HG03521 (cell line): ENCODE measurements around the gene ADGRD1.

Experiments used
- ATAC-seq: cut with Tn5 transposase; IDR thresholded peaks from one replicate; pipeline ENCODE4 v1.9.1; 2021; ENCODE audit warnings: mild to moderate bottlenecking, moderate library complexity; ENCODE audit not compliant: unreplicated experiment

The ADGRD1 gene

DNA sequence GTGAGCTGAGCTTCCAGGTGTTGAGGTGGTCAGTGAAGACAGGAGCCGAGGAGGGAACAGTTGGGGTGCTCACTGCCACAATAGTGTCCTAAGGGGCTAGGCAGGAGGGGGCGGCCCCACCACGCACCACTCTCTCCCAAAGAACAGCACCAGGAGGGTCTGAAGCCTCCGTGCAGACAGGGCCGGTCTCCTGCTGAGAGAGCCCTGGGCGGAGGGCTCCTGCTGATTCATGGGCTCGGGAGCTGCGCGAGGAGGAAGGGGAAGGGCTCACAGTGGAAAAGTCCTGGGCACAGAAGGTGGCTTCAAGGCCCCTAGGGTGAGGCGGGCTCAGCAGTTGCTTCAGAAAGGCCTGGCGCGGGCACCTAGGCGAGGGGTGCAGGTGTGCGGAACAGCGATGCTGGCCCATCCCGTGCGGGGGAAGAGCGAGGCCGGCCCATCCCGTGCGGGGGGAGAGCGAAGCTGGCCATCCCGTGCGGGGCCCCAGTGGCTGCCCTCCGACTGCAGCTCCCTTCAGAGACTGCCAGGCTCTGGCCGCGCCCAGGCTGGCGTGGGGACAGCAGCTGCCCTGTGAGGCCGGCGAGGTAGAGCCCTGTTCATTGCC is 176.7 kb downstream of the ADGRD1 start:
- ATAC-seq = no peak

DNA sequence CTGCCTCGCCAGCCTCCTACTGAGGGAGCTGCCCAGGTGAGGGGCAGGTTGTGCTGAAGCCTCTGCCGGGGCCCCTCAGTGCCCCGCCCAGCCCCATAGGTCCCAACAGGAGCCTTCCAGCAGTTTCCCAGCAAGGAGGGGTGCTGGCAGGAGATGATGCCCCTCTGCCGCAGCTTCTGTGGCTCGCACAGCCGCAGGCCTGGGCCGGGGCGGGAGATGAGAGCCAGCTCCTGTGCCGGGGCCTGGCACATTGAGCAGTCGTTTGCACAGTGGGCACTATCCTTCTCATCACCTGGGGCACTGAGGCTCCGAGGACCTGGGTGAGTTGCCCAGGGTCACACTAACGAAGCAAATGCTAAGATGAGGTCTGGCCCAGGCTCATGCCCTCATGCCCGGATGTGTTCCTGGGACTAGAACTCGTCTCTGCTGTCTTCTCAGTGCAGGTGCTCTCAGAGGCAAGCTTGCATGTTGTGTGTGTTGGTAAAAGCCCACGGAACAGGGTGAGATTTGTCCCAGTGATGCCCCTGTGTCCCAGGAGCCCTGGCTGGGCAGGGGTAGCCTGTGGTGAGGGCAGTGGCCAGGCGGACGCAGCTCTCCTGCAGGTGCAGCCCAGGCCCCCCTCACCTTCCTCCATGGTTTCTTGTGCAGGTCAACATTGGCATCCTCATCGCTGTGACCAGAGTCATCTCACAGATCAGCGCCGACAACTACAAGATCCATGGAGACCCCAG is 177.5 kb downstream of the ADGRD1 start:
- no peak for ATAC-seq

DNA sequence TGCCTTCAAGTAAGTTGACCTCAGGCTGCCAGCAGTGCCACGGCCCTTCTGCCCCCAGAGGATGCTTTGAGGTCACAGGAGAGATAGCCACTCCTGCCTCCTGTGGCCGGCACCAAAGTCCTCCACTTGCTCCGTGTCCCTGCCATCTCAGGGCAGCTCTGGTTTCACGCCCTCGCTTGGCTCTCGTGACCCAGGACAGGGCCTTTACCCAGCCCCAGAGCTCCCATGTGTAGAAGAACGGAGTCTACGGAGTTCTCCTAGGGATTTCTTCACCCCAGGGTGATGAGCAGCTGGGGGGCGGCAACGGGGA is 178.1 kb downstream of the ADGRD1 start:
- ATAC-seq = no peak

DNA sequence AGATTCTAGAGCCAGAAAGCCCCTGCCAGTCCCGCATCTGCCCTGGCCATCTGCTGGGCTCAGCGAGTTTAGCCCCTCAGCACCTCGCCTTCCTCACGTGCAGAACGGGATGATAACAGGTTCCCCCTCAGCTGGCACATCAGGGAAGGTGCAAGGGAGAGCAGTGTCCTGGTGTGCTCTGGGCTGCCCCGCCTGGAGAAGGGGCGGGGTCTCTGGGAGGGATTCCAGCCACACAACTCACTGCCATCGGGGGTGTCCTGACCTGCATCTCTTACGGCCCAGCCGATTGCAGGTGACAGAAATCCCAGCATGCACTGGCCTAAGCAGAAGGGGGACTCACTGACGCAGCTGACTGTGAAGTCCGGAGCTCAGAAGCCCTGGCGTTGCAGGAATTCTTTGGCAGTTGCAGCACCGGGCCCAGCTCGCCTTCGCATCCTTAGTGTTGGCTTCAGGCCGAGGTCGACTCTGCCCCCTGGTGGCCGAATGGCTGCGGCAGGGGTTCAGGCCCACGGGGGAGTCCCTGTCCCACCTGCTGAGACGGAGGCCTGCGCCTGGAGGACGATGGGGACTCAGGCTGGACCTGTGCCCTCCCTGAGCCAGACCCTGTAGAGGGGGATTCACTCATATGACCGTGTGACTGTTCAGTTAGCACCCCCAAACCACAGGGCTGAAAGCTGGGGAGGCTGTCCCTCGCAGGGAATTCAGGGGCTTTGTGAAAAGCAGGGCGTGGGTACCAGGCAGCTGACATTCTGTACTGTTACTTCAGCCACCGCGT is 178.6 kb downstream of the ADGRD1 start:
- peak; percentile 46 for ATAC-seq

DNA sequence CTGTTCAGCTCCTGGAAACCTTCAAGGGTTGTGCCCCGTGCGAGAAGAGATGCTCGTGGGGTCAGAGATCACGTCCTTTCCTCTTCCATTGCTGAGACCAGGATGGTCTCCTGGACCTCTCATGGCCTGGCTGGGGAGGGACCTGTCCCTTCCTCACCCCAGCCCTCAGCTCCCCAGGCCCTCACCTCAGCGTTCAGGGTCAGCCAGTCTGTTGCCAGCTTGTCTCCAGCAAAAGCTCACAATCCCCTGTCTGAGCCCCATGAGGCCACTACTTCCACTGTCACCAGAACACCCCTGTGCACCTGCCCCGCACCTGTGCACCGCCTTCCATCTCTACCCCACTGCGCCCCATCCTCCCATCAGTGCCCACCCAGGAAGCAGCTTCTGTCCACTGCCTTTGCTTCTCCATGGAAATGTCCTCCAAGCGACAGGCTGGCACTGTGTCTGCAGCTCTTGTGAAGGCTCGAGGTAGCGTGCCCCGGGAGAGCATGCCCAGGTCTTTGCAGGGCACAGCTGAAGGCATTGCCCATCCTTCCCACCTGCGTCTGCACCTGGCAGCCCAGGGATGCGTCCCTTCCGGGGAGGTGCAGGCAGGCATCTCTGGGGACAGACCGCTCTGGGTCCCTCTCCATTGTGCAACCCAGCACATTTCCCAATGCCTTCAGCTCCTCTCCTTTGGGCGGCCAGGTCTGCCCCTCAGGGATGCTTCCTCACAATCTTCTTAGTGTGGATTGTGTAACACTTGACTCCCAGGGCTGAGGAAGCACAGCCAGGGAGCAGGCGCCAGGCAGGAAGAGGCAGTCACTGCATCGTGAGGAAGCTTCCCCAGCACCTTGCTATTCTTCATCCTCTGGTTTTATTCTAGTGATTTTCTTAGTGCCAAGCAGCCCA is 179.6 kb downstream of the ADGRD1 start:
- no peak for ATAC-seq

DNA sequence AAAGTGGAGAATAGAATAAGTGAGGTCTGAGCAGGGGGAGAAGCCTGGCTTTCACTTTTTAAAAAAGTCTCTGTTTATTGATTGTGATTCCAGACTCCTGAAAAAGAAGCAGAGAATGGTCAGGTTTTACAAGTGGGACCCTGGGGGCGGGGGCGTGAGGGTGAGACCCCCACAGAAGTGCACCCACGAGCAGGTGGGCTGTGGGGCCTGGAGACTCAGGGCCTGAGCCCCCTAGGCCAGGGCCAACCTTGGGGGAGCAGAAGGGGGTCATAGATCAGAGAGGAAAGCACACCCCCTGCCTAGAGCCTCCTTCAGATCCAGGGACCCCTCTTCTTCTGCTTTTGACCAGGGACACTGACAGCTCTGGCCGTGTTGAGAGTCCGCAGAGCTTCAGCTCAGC is 180.3 kb downstream of the ADGRD1 start:
- ATAC-seq = no peak

DNA sequence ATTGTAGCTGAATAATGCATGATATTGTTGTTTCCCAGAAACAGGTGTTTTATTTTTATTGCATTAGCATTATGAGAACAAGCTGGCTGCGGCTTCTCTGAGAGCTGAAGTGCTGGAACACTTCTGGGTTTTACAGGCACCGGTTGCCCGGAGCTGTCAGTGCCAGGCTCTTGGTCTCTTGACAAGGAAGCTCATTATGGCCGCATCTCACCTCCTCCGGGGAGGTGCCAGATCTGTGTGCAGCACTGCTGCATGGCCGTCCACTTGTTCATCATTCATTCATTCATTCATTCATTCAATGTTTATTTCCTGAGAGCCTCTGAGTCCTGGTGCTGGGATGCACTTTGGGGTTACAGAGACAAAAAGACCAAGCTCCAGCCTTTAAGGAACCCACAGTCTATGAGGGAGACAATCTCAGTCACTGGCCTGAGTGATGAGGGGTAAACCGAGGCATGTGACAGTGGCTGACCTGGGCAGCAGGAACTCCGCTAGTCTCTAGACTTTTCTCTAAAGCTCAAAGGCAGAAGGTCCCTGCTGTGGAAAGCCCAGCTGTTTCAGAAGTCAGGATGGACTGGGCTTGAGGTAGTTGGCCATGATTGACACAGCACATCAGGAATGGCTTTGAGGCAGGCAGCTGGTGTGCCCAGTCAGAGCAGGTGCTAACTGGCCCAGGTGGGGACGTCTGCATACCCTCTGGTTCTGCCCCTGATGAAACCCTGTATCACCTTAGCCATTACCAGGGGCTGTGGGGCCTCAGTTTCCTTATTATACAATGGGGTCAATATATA is 181.0 kb downstream of the ADGRD1 start:
- no peak for ATAC-seq

DNA sequence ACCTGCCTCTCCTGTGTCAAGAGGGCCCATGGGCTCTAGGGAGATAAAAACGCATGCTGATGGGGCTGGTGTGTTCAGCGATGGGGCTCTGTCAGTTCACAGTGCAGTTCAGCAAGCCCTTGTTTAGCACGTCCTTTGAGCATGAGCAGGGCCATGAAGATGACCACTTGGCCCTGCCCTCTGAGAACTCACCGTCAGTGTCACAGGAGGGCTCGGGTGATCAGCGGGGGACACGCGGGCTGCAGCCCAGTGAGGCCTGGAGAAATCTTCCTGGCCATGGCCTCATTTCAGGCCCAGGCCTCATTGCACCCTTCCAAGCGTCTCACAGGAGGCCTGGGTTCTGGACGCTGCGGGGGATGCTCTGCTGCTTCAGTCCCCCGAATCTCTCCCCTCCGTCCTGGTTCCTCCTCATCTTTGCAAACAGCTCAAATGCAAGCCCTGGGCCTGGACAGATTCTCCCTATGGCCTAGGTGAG is 181.6 kb downstream of the ADGRD1 start:
- no peak for ATAC-seq

DNA sequence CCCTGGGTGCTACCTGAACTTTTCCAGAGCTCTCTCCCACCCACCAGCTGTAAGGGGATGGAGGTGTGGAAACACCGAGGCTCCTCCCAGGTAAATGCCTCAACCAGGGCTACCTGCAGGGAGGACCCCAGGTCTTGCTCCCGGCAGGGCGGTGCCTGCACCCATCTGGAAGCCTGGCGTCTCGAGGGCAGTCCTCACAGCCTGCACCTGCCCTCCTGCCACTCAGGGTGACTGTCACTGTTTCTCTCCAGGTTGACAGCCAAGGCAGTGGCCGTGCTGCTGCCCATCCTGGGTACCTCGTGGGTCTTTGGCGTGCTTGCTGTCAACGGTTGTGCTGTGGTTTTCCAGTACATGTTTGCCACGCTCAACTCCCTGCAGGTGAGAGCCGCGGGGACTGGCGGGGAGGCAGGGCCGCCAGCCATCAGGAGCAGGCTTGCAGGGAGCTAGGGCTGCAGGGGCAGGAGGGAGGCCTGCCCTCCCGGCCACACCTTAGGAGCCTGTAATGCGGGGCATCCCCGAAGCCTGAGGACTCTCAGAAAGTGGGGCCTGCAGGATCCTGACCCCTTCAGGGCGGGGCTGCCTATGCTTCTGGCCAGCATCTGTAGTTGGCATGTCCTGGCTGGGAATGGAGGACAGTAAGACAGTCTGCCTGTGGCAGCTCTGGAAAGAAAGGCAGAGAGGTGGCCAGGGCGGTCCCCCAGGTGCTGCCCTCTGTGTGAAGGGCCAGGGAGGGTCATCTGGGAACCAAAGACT is 182.3 kb downstream of the ADGRD1 start:
- ATAC-seq = no peak

DNA sequence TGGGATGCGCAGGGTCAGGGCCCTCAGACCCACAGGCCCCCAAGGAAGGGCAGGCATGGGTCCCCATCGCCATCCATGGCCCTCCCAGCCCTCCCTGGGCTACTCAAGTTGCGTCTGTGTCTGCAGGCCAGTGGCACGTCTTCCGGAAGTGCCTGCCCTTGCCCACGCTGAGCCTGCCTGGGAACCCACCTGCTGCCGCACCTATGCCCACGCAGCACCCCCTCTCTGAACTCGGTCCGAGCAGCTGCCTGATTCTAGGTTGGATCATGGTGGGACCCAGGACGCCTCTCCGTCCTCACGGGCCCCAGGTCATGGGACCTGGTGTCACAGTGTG is 182.8 kb downstream of the ADGRD1 start:
- no peak for ATAC-seq

DNA sequence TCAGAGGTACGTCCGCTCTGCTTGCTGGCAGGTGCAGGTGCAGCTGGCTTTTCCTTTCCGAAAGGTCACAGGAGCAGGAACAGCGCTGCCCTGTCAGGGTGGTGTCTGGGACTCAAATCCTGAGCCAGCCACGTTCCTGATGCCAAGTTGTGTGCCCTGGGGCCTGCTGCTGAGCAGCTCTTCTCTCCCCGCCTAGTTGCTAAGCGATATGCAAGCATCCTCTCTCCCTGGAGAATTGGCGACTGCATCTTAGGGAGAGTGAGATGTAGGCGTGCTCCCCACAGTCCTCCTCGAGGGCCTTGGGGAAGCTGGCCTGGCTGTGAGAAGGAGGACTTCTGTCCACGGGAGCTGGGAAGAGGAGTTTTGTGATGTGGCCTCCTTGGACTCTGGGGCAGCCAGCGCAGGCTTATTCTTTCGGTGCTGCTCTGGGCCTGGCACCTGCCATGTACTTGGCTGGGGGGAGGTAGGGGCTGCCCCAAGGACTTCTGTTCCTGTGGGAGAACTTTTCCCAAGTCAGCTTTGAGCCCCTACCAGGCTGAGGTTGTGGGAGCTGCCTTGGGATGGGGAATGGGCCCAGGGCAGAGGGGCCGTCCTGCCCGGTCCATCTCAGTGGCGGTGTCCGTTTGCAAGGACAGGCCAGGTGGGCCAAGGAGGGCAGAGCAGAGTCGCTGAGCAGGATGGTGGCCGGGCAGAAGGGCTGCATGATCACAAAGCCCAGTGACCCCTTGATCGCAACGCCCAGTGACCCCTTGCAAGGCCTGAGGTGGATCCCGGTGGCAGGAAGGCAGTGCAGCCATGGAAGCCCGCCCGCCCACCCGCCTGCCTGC is 183.5 kb downstream of the ADGRD1 start:
- ATAC-seq = no peak

DNA sequence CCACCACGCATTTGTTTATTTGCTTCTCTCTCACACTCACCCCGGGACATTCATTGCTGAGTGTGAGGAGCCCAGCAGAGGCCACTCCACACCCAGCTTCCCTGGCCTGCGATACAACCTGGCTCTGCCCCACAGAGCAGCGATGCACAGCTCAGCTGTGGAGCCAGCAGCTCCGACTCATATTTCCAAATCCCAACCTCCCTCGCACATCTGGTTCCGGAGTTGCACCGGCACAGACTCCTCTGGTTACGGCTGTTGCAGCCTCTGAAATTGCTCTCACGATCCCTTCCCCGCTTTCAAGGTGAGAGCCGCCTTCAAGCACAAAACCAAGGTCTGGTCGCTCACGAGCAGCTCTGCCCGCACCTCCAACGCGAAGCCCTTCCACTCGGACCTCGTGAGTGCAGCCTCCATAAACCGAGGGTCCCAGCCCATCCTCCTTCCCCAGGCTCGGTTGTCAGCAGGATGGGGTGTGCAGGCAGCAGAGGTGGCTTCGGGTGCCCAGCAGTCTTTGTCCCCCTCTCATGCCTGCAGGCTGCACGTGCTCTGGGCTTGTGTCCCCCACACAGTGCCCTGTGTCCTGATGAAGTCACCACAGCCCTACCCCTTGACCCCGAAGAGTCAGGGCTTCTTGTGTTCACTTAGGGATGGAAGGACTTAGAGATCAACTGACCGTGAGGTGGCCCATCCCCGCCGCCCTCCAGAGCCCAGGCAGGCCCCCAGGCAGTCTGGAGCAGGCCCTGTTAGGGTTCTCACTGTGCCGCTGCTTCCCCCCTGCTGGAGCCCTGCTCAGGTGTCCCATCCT is 184.3 kb downstream of the ADGRD1 start:
- no peak for ATAC-seq

DNA sequence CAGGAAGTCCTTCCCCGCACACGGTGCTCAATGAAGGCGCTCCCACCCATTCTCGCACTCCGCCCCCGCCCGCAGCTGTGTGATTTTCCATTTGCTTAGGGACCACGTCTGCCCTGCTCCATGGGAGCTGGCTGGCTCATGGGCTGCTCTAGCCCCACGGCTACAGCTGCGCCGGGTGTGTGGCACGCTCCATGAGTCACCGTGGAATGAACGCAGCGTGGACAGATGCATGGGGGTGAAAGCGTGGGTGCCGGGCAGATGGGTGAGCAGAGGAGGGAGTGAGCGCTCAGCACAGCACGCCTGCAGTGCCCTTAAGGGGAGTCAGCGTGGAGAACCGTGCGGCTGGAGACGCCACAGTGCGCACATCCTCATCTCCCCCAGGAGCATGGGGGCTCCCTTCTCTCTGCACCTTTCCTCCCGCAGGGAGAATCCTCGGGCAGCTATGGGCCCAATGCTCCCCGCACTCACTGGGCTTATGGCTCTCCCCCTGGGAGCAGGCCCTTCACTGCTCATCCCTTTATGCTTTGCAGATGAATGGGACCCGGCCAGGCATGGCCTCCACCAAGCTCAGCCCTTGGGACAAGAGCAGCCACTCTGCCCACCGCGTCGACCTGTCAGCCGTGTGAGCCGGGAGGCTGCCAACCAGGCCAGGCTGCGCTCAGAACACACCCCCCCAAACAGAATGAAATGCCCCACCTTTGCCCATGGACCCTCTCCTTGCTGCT is 185.1 kb downstream of the ADGRD1 start:
- no peak for ATAC-seq

DNA sequence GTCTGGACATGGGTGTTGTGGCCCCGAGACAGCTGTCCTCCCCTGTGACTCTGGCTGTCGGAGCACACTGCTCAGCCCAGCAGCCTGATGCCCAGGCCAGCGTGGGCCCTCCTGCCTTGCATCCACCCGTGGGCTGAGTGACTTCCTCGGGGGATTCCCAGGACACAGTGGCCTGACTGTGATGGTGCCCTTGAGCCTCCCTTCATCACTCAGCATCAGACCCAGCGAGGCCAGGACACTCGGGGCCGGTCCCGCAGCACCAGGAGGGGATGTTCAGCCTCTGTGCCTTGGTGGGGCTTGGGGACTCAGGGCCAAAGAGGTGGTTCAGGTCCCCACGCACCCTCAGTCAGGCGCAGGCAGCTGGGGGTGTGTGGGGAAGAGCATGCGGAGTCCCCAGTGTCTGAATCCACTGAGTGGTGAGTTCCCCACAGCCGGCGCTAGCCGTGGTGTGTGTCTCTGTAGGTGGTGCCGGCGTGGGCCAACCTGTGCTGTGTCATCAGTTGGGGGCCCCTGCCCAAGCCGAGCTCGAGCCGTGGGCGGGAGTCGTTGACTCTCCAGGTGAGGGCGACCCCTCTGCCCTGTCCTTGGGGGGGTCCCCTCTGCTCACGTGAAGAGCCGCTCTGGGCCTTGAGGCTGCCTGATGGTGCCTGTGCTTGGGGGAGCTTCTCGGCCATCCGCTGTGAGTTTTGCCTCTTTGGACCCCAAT is 185.8 kb downstream of the ADGRD1 start:
- ATAC-seq = no peak

DNA sequence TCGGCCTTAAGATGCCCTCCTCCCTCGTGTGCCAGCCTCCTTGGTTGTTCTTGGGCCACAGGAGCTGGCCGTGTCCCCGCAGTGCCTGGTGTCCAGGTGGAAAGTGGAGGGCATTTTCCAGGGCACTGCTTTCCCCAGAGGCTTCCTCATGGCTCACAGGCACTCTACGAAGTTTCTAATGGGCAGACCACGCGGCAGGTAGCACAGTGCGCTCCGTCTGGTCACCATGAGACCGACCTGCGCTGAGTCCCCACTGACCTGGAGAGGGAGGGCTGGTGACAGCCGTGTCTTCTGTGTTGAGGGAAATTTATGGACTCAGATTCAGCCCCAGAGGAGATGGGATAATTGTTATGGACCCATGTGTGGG is 186.3 kb downstream of the ADGRD1 start:
- ATAC-seq = no peak

DNA sequence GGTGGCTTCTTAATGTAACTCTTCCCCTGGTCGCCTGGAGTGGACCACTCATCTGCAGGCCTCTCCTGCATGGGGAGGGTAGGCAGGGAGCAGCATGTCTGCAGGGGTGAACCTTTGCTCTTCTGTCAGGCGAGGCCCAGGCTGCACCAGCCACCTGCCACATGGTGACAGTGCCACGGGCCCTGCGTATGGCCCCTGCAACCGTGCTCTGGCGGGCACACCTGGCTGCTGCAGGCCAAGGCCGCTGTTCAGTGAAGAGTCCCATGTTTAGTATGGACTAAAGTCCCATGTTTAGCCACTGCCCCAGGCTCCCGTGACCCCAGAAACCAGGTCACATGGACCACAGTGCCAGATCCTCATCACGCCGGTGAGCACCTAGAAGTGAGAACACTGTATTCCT is 187.0 kb downstream of the ADGRD1 start:
- ATAC-seq = no peak

DNA sequence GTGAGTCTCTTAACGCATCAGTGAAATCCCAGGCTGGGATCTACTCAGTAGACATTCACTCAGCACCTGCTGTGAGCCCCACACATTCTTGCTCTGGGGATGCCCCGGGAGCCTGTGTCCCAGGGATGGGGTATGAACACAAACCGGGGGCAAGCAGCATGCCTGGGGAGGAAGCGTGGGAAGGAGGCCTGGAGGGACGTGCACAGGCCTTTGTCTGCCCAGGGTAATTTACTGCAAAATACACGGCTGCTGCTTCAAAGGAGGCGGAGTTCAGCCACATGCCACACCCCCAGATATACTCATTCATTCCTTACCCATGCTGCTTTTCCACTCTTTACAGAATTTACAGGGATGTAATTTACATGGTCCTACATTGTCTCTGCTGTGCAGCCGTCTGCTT is 187.8 kb downstream of the ADGRD1 start:
- no peak for ATAC-seq
